NCI-H510A (cell line): ENCODE measurements around the gene WDR49.
"Not testable (repeated sequence)": the region's sequence is repeated elsewhere in the genome, so short reads cannot be mapped to it uniquely, and the experiment has no call there.

ENCODE experiments used
- DNase-seq: peaks from one replicate; lab custom pipeline; 2025; lab: John Stamatoyannopoulos, UW

WDR49 gene

GRCh38 chr3:167614196-167614595 lies 39.5 kb downstream of the WDR49 start:
- not testable (repeated sequence) for DNase-seq

- no peak for DNase-seq
Observed at GRCh38 chr3:167611718-167612117, 42.0 kb downstream of the WDR49 start.

- DNase-seq, result no peak
Observed at GRCh38 chr3:167609156-167609555, 44.6 kb downstream of the WDR49 start.

GRCh38 chr3:167606836-167607235 lies 46.9 kb downstream of the WDR49 start:
- no peak for DNase-seq

GRCh38 chr3:167605871-167606270 lies 47.9 kb downstream of the WDR49 start:
- no peak for DNase-seq

GRCh38 chr3:167602041-167602440 lies 51.7 kb downstream of the WDR49 start:
- no peak for DNase-seq

GRCh38 chr3:167587651-167588050 lies 66.1 kb downstream of the WDR49 start:
- no peak for DNase-seq

GRCh38 chr3:167575000-167575600 lies 78.6 kb downstream of the WDR49 start:
- no peak for DNase-seq

- DNase-seq, result no peak
Observed at GRCh38 chr3:167572991-167573390, 80.8 kb downstream of the WDR49 start.

GRCh38 chr3:167568634-167569033 lies 85.1 kb downstream of the WDR49 start:
- DNase-seq, result no peak

GRCh38 chr3:167565489-167565888 lies 88.3 kb downstream of the WDR49 start:
- no peak for DNase-seq

- no peak for DNase-seq
Observed at GRCh38 chr3:167564612-167565011, 89.1 kb downstream of the WDR49 start.

- no peak for DNase-seq
Observed at GRCh38 chr3:167559924-167560323, 93.8 kb downstream of the WDR49 start.

- no peak for DNase-seq
Observed at GRCh38 chr3:167554898-167555297, 98.8 kb downstream of the WDR49 start.

- no peak for DNase-seq
Observed at GRCh38 chr3:167538081-167538480, 115.7 kb downstream of the WDR49 start.

GRCh38 chr3:167521006-167521355 lies 132.8 kb downstream of the WDR49 start:
- no peak for DNase-seq

- DNase-seq, result no peak
Observed at GRCh38 chr3:167520266-167521005, 133.3 kb downstream of the WDR49 start.

GRCh38 chr3:167507954-167508353 lies 145.8 kb downstream of the WDR49 start:
- no peak for DNase-seq

GRCh38 chr3:167502401-167502800 lies 151.3 kb downstream of the WDR49 start:
- DNase-seq, result no peak

GRCh38 chr3:167501941-167502340 lies 151.8 kb downstream of the WDR49 start:
- DNase-seq, result no peak

- DNase-seq, result no peak
Observed at GRCh38 chr3:167497903-167498302, 155.8 kb downstream of the WDR49 start.

GRCh38 chr3:167493244-167493643 lies 160.5 kb downstream of the WDR49 start:
- no peak for DNase-seq

GRCh38 chr3:167491621-167492020 lies 162.1 kb downstream of the WDR49 start:
- DNase-seq, result no peak

GRCh38 chr3:167489571-167489970 lies 164.2 kb downstream of the WDR49 start:
- DNase-seq, result no peak
